NCI-H2196 treated with DMSO at 0.1 percent for 48 hours (cell line): ENCODE data around the gene VSIG10L2.
"Not testable (repeated sequence)": the region's sequence is repeated elsewhere in the genome, so short reads cannot be mapped to it uniquely, and the experiment has no call there.

Source experiments
- DNase-seq: peaks from one replicate; lab custom pipeline; 2025; ENCODE audit not compliant: unreplicated experiment; lab: John Stamatoyannopoulos, UW

VSIG10L2 gene

GRCh38 chr11:125959511-125959910 lies 13.7 kb downstream of the VSIG10L2 start:
- DNase-seq = no peak

- DNase-seq = no peak
These were observed 14.1 kb downstream of the VSIG10L2 start for GRCh38 chr11:125959931-125960330.

GRCh38 chr11:125960771-125961170 lies 14.9 kb downstream of the VSIG10L2 start:
- DNase-seq = no peak

GRCh38 chr11:125967515-125967914 lies 21.7 kb downstream of the VSIG10L2 start:
- DNase-seq = no peak

GRCh38 chr11:125968354-125968753 lies 22.5 kb downstream of the VSIG10L2 start:
- DNase-seq = no peak

- DNase-seq = no peak
These were observed 25.8 kb downstream of the VSIG10L2 start for GRCh38 chr11:125971618-125972017.

GRCh38 chr11:125974284-125974683 lies 28.4 kb downstream of the VSIG10L2 start:
- DNase-seq = no peak

GRCh38 chr11:125975634-125976033 lies 29.8 kb downstream of the VSIG10L2 start:
- DNase-seq = no peak

GRCh38 chr11:125976156-125976555 lies 30.3 kb downstream of the VSIG10L2 start:
- no peak for DNase-seq

GRCh38 chr11:125977333-125977732 lies 31.5 kb downstream of the VSIG10L2 start:
- DNase-seq = no peak

- no peak for DNase-seq
These were observed 32.4 kb downstream of the VSIG10L2 start for GRCh38 chr11:125978181-125978716.

- DNase-seq = no peak
These were observed 33.0 kb downstream of the VSIG10L2 start for GRCh38 chr11:125978778-125979407.

GRCh38 chr11:125979511-125979910 lies 33.7 kb downstream of the VSIG10L2 start:
- no peak for DNase-seq

- no peak for DNase-seq
These were observed 34.6 kb downstream of the VSIG10L2 start for GRCh38 chr11:125980436-125980835.

GRCh38 chr11:125982348-125982730 lies 36.5 kb downstream of the VSIG10L2 start:
- DNase-seq = no peak

- DNase-seq = not testable (repeated sequence)
These were observed 40.1 kb downstream of the VSIG10L2 start for GRCh38 chr11:125985956-125986355.

- DNase-seq = no peak
These were observed 41.3 kb downstream of the VSIG10L2 start for GRCh38 chr11:125987066-125987641.

- no peak for DNase-seq
These were observed 44.4 kb downstream of the VSIG10L2 start for GRCh38 chr11:125990244-125990643.

- DNase-seq = no peak
These were observed 47.0 kb downstream of the VSIG10L2 start for GRCh38 chr11:125992893-125993292.

GRCh38 chr11:125994509-125994908 lies 48.7 kb downstream of the VSIG10L2 start:
- DNase-seq = no peak

GRCh38 chr11:125995313-125995712 lies 49.5 kb downstream of the VSIG10L2 start:
- DNase-seq = no peak

- DNase-seq = no peak
These were observed 52.4 kb downstream of the VSIG10L2 start for GRCh38 chr11:125998267-125998666.
